Sciatic nerve (tissue), 2 donors: Measurements from ENCODE around the gene PTPRE. TPM values are rescaled to one million over a fixed set of nuclear protein-coding genes. Genes with fewer than 3 reads are reported as not detected.

Experiments
- ATAC-seq: fragments of 200-7000 bp; cut with Tn5 transposase; one replicate; pipeline ENCODE4 v1.9.1; 2020; ENCODE audit warnings: mild to moderate bottlenecking, moderate library complexity
- DNase-seq: peaks from one replicate; pipeline ENCODE4 v3.0.0-alpha.2; 2020; ENCODE audit warnings: low spot score
- intact Hi-C: fragments of 100-400 bp; cut with DNase I; formaldehyde crosslinking; loops from one replicate; pipeline ENCODE4 v1.14.2; 2022
- total RNA-seq: library from RNA; stranded (reverse); fragmentation: NEBNext Ultra II Directional; extraction: Animal tissue kit (Norgen Biotek cat#: 25700); gene quantifications from one replicate; pipeline ENCODE4 v1.2.1, GENCODE V29; 2021
- donor health status: DM: no; HTN: no; CAD: no.
- donor health status: DM: no; HTN: no; CAD: no.

The PTPRE gene
- total RNA-seq, 1 donor from 2014 or later, result 53.0 TPM

GRCh38 chr10:128058106-128058749 lies 151.3 kb downstream of the PTPRE start:
- DNase-seq (peak; percentile 53), ATAC-seq (no peak)
- intact Hi-C loops, result no loop called here

DNA sequence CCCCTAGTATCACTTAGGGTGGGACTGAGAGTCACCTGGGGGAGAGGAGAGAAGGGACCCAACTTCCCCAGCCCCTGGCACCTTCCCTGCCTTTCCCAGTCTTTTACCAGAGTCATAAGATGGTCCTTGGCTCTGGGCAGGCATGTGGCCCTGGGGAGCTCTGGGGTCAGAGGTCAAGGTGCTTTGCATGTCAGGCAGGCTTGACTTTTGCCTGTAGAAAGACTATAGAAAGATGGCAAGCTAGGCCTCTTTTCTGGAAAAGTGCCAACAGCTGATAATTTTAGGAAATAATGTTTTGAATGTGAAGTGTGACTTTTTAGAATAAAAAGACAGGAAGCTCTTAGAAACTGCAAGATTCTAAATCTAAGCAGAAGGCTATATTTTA lies 151.8 kb downstream of the PTPRE start:
- DNase-seq (peak; percentile 48), ATAC-seq (no peak)
- intact Hi-C loops, result no loop called here

DNA sequence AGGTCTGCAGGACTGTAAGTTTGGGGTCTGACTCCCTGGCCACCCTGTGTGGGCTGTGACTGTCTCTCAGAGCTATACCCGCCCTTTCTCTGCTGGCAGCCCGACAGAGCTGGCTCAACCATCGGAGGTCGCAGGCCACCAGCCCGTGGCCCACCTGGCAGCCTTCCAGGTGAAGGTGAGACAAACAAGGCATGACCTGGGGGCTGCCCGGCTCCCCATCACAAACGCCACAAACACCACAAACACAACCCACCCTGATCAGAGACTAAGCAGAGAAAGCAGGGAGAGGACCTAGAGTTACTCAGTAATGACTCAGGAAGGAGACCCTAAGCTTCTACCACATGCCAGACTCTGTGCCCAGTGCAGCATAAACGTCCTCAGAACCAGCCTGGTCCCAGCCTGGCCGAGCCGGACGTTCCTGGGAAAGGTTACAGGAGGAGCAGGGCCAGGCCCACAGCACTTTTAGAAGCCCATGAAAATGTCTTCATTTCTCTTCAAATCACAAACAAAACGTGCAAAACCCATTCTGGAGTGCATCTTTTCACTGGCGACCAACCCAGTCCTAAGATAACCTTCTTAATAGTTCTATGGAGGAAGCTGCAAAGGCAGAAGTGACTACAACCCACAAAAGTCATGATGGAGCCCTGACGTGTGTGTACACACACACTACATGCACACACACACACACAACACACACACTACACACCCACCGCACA lies 152.5 kb downstream of the PTPRE start:
- ATAC-seq (no peak), DNase-seq (peak; percentile 59)

GRCh38 chr10:128059982-128060293 lies 153.0 kb downstream of the PTPRE start:
- intact Hi-C loops, result no loop called here
- DNase-seq (no peak), ATAC-seq (no peak)

More for the DNA sequence above, 152.5 kb downstream of the PTPRE start:
- intact Hi-C loops, result no loop called here

GRCh38 chr10:128060341-128061250 lies 153.7 kb downstream of the PTPRE start:
- ATAC-seq (no peak), DNase-seq (peak; percentile 40)
- intact Hi-C loops, result no loop called here

GRCh38 chr10:128061306-128062300 lies 154.7 kb downstream of the PTPRE start:
- intact Hi-C loops, result no loop called here
- ATAC-seq (no peak), DNase-seq (peak; percentile 46)

DNA sequence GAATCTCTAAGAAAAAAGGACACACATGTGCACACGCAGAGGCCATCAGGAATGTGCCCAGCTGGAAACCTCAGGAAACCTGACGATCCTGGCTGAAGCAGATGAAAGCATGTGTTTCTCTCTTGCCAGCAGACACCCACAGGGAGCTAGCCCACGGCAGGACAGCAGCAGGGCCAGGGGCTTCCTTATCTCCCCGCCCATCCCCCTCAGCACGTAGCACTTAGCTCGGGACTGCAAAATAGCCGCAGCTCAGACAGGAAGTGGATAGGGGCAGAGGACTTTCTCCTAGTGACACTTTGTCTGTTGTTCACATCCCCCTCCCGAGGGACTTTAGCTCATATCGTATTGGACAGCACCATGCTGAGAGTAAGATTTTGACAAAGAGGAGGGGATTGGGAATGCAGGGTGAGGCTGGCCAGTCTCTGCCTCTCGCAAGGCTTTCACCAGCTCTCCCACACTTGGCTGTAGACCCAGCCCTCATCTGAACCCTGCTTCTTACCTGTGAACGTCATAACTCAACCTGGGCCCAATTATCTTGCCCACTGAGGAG lies 155.5 kb downstream of the PTPRE start:
- intact Hi-C loops, result no loop called here
- ATAC-seq (no peak), DNase-seq (peak; percentile 56)

- intact Hi-C loops, result no loop called here
- ATAC-seq (peak; percentile 41), DNase-seq (peak; percentile 59)
These were observed 156.1 kb downstream of the PTPRE start for GRCh38 chr10:128062881-128063563.

DNA sequence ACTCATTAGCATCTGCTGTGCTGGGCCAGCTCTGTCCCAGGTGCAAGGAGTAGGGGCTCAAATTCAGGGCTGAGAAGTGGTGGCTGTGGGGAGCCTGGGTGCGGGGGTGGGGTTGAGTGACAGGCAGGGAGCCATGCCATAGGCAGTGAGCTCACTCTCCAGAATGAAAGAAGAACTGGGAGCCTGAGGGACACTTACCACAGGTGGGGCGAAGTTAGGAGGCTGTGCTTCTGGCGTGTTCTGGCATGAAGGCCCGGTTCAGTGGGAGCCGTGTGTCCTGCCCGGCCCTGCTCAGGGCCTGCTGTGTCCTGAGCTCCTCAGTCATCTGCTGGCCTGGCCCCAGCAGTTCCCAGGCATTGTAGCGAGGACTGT lies 156.8 kb downstream of the PTPRE start:
- ATAC-seq (peak; percentile 1), DNase-seq (peak; percentile 55)
- intact Hi-C loops, result no loop called here

GRCh38 chr10:128064108-128064969 lies 157.4 kb downstream of the PTPRE start:
- ATAC-seq, result peak; percentile 83
- intact Hi-C loops, result no loop called here

GRCh38 chr10:128064970-128065580 lies 158.2 kb downstream of the PTPRE start:
- ATAC-seq (peak; percentile 60), DNase-seq (peak; percentile 42)
- intact Hi-C loops, result no loop called here

More at GRCh38 chr10:128064108-128064969, 157.4 kb downstream of the PTPRE start:
- peak; percentile 78 for DNase-seq

- intact Hi-C loops, result no loop called here
- DNase-seq, result peak; percentile 51
- ATAC-seq, result no peak
These were observed 159.1 kb downstream of the PTPRE start for GRCh38 chr10:128065881-128066534.

DNA sequence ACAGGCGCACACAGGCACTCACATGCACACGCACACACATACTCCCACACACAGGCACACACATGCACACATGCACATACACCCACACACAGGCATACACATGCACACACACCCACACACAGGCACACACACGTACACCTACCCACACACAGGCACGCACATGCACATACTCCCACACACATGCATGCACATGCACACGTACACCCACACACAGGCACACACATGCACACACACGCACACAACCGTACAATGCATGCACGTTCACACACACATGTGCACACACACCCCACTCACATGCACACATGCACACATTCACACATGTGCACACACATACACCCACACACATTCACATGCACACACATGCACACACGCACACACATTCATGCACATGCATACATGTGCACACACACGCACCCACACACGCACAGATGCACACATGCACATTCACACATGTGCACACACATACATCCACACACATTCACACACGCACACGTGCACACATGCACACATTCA lies 160.0 kb downstream of the PTPRE start:
- intact Hi-C loops, result no loop called here
- ATAC-seq, result no peak
- peak; percentile 33 for DNase-seq

DNA sequence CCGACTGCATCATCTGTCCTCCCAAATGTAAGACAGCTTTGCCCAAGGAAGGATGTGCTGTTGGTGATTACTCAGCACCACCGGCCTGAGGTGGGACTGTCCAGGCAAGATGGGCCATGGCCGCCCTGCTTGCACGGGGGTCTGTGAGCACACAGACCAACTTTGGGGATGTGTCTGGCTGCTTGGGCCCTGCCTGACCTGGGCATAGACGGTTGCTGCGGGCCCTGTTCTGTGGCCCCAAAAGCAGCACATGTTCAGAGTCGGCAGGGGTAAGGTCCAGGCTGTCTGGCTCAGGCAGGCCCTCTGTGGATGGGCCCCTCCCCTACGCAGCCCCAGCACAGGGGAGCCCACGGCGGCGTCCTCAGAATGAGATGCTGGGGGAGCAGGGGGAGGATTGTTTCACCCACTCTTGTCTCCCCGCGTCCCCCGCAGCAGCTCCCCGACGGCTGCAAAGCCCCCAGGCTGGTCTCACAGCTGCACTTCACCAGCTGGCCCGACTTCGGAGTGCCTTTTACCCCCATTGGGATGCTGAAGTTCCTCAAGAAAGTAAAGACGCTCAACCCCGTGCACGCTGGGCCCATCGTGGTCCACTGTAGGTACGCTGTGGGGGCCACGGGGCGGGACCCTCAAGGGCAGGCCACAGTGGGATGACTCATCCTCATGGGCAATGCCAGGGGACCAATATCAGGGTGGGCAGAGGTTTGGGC lies 160.9 kb downstream of the PTPRE start:
- ATAC-seq (no peak), DNase-seq (peak; percentile 54)
- intact Hi-C loops, result no loop called here
